Activated T-cell treated with anti-CD3 and anti-CD28 coated beads, Interleukin-2, amount 50 U/mL, for 4 hours (primary cell): ENCODE data around the gene SLC12A6. TPM values are rescaled to one million over a fixed set of nuclear protein-coding genes. Genes with fewer than 3 reads are reported as not detected.
"Not testable (repeated sequence)": the region's sequence is repeated elsewhere in the genome, so short reads cannot be mapped to it uniquely, and the experiment has no call there.

Source experiments
- ATAC-seq, 2 donors: fragments of 200-7000 bp; cut with Tn5 transposase; one replicate each; pipeline ENCODE4 v1.10.0; 2021
- DNase-seq: peaks from one replicate; pipeline ENCODE4 v3.0.0-alpha.2; 2020
- H3K27me3 Mint-ChIP-seq: one replicate; pipeline ENCODE4 v1.8.0; 2021; ENCODE audit warnings: low read depth, mixed read lengths
- H3K36me3 Mint-ChIP-seq: one replicate; pipeline ENCODE4 v1.8.0; 2022; ENCODE audit warnings: mixed read lengths; ENCODE audit not compliant: insufficient read depth
- H3K4me1 Mint-ChIP-seq: one replicate; pipeline ENCODE4 v1.8.0; 2021; ENCODE audit warnings: low read depth, mixed read lengths
- H3K4me3 Mint-ChIP-seq: one replicate; pipeline ENCODE4 v1.8.0; 2021; ENCODE audit warnings: mild to moderate bottlenecking, moderate library complexity, mixed read lengths
- H3K9me3 Mint-ChIP-seq: one replicate; pipeline ENCODE4 v1.8.0; 2021; ENCODE audit warnings: mixed read lengths
- total RNA-seq, 3 donors: library from RNA; stranded (reverse); gene quantifications; one replicate each; pipeline ENCODE4 v1.2.1, GENCODE V29; 2021

Gene SLC12A6
- total RNA-seq, 3 donors from 2014 or later = 15.3 to 23.5 (median 22.8) TPM

DNA sequence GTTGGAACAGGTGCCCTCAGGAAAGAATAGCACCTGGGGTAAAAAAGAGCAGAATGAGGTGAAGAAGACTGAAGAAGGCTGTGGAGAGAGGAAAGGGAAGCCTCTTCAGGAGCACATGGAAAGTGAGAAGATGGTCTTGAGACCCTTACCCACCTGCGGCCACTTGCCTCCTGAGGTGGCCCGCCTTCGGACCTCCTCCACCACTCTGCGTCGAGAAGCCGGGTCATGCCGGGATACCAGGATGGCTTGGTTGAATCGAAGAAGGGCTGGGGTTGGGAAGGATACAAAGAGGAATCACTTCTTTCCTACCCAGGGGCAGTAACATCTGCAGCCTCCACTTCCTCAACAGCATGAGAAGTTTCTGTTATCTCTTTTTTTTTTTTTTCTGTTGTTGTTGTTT is 26.5 kb upstream of the SLC12A6 start:
- Mint-ChIP-seq H3K4me3 (no peak overlapping the region), H3K4me1 (peaks cover 33% of the 10 kb centered on the region), H3K36me3 (peaks cover 17% of the 10 kb centered on the region), H3K27me3 (no peaks in the 10 kb centered on the region), H3K9me3 (no peaks in the 10 kb centered on the region)
- no peak for DNase-seq
- ATAC-seq = no peak

- no peak for DNase-seq
- H3K27me3 Mint-ChIP-seq = no peaks in the 10 kb centered on the region
- H3K36me3 Mint-ChIP-seq = peaks cover 23% of the 10 kb centered on the region
- no peaks in the 10 kb centered on the region for H3K9me3 Mint-ChIP-seq
- ATAC-seq = no peak
- no peak overlapping the region for H3K4me3 Mint-ChIP-seq
- H3K4me1 Mint-ChIP-seq = peaks cover 25% of the 10 kb centered on the region
These were observed 24.6 kb upstream of the SLC12A6 start for GRCh38 chr15:34362047-34362773.

GRCh38 chr15:34361278-34361677 is 23.7 kb upstream of the SLC12A6 start:
- Mint-ChIP-seq H3K36me3 (peaks cover 23% of the 10 kb centered on the region), H3K4me3 (no peak overlapping the region), H3K27me3 (no peaks in the 10 kb centered on the region), H3K9me3 (no peaks in the 10 kb centered on the region), H3K4me1 (peaks cover 21% of the 10 kb centered on the region)
- no peak for ATAC-seq
- no peak for DNase-seq

DNA sequence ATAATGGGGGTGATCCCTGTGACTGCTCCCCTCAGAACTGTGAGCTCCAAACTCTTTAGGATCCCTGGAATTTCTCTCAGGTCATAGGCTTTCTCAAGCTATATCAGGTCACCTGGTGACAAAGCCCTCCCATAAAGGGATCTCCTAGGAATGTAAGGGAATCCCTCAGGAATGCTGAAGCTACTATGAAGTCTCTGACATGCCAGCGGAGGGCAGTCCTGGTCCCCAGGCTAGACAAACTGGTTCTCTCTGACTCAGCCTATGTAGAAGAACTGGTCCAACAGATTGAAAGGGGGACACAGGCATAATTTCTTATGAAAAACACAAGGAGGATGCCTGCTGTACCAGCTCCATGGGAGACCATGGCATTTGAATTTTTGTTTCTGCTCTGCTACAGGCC is 22.7 kb upstream of the SLC12A6 start:
- no peaks in the 10 kb centered on the region for H3K27me3 Mint-ChIP-seq
- ATAC-seq (no peak), DNase-seq (no peak)
- no peaks in the 10 kb centered on the region for H3K9me3 Mint-ChIP-seq
- peaks cover 23% of the 10 kb centered on the region for H3K36me3 Mint-ChIP-seq
- H3K4me3 Mint-ChIP-seq = no peak overlapping the region
- H3K4me1 Mint-ChIP-seq = peaks cover 11% of the 10 kb centered on the region

- Mint-ChIP-seq H3K4me3 (no peak overlapping the region), H3K4me1 (peaks cover 4% of the 10 kb centered on the region), H3K27me3 (no peaks in the 10 kb centered on the region), H3K36me3 (peaks cover 23% of the 10 kb centered on the region), H3K9me3 (no peaks in the 10 kb centered on the region)
- ATAC-seq (no peak), DNase-seq (no peak)
These were observed 21.8 kb upstream of the SLC12A6 start for GRCh38 chr15:34359416-34359815.

- no peak overlapping the region for H3K4me3 Mint-ChIP-seq
- H3K4me1 Mint-ChIP-seq = peaks cover 4% of the 10 kb centered on the region
- peaks cover 23% of the 10 kb centered on the region for H3K36me3 Mint-ChIP-seq
- no peaks in the 10 kb centered on the region for H3K9me3 Mint-ChIP-seq
- DNase-seq = no peak
- H3K27me3 Mint-ChIP-seq = no peaks in the 10 kb centered on the region
- no peak for ATAC-seq
These were observed 21.4 kb upstream of the SLC12A6 start for GRCh38 chr15:34358948-34359347.

- ATAC-seq (no peak), DNase-seq (no peak)
- Mint-ChIP-seq H3K4me3 (no peak overlapping the region), H3K27me3 (no peaks in the 10 kb centered on the region), H3K4me1 (peaks cover 4% of the 10 kb centered on the region), H3K9me3 (no peaks in the 10 kb centered on the region), H3K36me3 (peaks cover 23% of the 10 kb centered on the region)
These were observed 20.8 kb upstream of the SLC12A6 start for GRCh38 chr15:34358367-34358766.

DNA sequence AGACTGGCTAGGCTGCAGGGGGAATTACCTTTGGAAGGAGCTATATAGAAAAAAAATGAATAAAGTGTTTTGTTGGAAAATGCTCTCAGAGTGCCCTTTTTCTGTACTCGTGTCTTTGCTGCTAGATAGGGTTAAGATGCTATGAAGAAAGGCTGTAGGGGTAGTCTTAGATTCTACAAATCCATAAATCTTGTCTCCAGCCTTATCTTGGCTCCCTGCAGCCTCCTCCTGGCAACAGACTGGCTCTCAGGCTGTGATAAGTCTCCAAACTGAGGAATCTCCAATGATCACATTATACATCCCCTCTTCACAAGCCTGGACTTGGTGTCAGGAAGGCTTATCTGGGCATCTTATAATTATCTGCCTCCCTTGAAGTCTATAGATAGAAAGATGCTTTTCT is 20.1 kb upstream of the SLC12A6 start:
- Mint-ChIP-seq H3K9me3 (no peaks in the 10 kb centered on the region), H3K27me3 (no peaks in the 10 kb centered on the region), H3K4me3 (no peak overlapping the region), H3K36me3 (peaks cover 19% of the 10 kb centered on the region), H3K4me1 (no peaks in the 10 kb centered on the region)
- DNase-seq (no peak), ATAC-seq (no peak)

- Mint-ChIP-seq H3K27me3 (no peaks in the 10 kb centered on the region), H3K36me3 (peaks cover 10% of the 10 kb centered on the region), H3K4me3 (no peak overlapping the region), H3K4me1 (no peaks in the 10 kb centered on the region), H3K9me3 (no peaks in the 10 kb centered on the region)
- no peak for ATAC-seq
- DNase-seq = no peak
These were observed 17.7 kb upstream of the SLC12A6 start for GRCh38 chr15:34355241-34355640.

- Mint-ChIP-seq H3K4me3 (no peak overlapping the region), H3K27me3 (no peaks in the 10 kb centered on the region), H3K4me1 (no peaks in the 10 kb centered on the region), H3K36me3 (peaks cover 6% of the 10 kb centered on the region), H3K9me3 (no peaks in the 10 kb centered on the region)
- DNase-seq = no peak
- no peak for ATAC-seq
These were observed 16.7 kb upstream of the SLC12A6 start for GRCh38 chr15:34354286-34354685.

DNA sequence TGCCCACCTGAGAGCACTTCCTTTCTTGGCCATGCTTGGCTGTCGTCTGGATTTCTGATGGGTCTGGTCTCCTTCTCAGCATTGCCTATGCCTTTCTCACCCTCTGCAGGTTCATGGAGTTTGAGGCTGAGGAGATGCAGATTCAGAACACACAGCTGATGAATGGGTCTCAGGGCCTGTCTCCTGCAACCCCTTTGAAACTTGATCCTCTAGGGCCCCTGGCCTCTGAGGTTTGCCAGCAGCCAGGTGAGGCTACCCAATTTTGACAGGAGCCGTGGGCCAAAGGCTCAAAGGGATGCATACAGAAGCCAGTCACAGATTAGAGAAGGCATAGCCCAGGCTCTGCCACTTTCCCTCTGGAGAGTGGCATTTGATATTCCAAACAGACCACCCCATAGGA is 16.0 kb upstream of the SLC12A6 start:
- Mint-ChIP-seq H3K4me1 (no peaks in the 10 kb centered on the region), H3K9me3 (no peaks in the 10 kb centered on the region), H3K36me3 (peaks cover 4% of the 10 kb centered on the region), H3K27me3 (no peaks in the 10 kb centered on the region), H3K4me3 (no peak overlapping the region)
- DNase-seq (no peak), ATAC-seq (no peak)

DNA sequence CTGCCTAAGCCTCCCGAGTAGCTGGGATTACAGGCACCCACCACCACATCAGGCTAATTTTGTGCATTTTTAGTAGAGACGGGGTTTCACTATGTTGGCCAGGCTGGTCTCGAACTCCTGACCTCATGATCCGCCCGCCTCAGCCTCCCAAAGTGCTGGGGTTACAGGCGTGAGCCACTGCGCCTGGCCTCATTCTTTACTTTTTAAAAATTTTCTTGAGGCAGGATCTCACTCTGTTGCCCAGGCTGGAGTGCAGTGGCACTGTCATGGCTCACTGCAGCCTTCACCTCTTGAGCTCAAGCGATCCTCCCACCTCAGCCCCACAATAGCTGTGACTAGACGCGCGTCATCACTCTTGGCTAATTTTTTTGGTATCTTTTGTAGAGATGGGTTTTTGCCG is 15.4 kb upstream of the SLC12A6 start:
- not testable (repeated sequence) for H3K27me3 Mint-ChIP-seq, H3K36me3 Mint-ChIP-seq, H3K4me3 Mint-ChIP-seq, ATAC-seq, DNase-seq, H3K4me1 Mint-ChIP-seq, H3K9me3 Mint-ChIP-seq

GRCh38 chr15:34349769-34350168 is 12.2 kb upstream of the SLC12A6 start:
- DNase-seq (no peak), ATAC-seq (no peak)
- Mint-ChIP-seq H3K4me1 (no peaks in the 10 kb centered on the region), H3K27me3 (no peaks in the 10 kb centered on the region), H3K4me3 (no peak overlapping the region), H3K36me3 (no peaks in the 10 kb centered on the region), H3K9me3 (no peaks in the 10 kb centered on the region)

DNA sequence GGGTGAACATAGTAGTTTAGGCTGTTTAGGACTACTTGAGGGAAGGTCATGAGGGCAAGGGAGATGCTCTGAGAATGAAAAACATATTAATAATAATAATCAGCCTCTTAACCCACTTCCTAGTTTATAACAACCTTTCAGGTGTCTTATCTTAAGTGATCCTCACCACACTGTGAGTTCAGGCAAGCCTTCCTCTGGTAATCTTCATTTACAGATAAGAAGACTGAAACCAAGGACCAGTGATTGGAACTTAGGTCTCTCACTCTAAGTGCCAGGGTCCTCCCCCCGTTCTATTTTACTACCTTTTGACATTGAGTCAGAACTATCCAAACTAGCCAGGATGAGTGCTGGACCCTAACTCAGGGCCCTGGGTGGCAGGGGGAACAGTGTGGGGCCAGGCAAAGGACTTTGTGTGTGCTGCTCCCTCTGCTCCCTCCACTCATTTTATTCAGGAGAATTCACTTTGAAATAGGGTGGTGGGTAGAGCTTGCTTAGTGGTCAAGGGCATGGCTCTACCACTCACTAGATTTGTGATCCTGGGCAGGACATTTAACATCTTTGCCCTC is 11.2 kb upstream of the SLC12A6 start:
- no peak for DNase-seq
- Mint-ChIP-seq H3K27me3 (no peaks in the 10 kb centered on the region), H3K4me1 (no peaks in the 10 kb centered on the region), H3K36me3 (no peaks in the 10 kb centered on the region), H3K9me3 (no peaks in the 10 kb centered on the region), H3K4me3 (no peak overlapping the region)
- no peak for ATAC-seq

DNA sequence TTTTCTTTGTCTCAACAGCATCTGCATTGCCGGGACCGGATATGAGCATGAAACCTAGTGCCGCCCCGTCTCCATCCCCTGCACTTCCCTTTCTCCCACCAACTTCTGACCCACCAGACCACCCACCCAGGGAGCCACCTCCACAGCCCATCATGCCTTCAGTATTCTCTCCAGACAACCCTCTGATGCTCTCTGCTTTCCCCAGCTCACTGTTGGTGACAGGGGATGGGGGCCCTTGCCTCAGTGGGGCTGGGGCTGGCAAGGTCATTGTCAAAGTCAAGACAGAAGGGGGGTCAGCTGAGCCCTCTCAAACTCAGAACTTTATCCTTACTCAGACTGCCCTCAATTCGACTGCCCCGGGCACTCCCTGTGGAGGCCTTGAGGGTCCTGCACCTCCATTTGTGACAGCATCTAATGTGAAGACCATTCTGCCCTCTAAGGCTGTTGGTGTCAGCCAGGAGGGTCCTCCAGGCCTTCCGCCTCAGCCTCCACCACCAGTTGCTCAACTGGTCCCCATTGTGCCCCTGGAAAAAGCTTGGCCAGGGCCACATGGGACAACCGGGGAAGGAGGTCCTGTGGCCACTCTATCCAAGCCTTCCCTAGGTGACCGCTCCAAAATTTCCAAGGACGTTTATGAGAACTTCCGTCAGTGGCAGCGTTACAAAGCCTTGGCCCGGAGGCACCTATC is 10.5 kb upstream of the SLC12A6 start:
- ATAC-seq = no peak
- Mint-ChIP-seq H3K4me1 (no peaks in the 10 kb centered on the region), H3K27me3 (no peaks in the 10 kb centered on the region), H3K4me3 (no peak overlapping the region), H3K36me3 (no peaks in the 10 kb centered on the region), H3K9me3 (no peaks in the 10 kb centered on the region)
- no peak for DNase-seq
